ENCODE data around the gene SORBS1.

DNA sequence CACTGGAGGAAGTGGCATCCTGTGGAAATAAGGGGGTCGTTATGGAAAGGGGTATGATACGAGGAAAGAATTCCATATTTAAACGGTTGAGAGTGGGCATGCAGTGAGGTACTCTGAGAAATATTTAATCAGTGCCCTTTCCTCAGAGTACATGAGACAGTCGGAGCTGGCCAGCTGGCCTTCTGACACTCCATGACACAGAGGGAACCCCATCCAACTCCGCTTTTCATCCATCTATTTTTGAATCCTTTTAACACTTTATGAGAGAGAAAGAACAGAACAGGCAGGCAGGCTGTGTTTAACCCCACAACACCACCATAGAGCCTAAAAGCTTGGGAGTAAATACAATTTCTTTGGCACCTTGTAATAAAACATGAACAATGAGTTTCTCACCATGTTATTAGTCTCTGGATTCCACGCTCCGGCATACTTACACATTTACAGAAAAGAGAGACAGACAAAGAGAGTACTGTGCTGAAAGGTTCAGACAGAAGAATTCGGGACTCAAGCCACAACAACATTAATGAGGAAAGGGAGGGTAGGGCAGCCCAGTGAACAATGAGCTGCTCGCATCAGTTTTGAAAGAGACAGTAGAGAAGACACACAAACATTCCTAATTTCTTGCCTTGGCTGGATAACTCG is 146.2 kb downstream of the SORBS1 start:
- TF ChIP-seq ZNF70 (CRISPR knock-in tag; IDR thresholded peaks at IDR 0.05) (no peak), ZNF8 (CRISPR knock-in tag; IDR thresholded peaks at IDR 0.05) (no peak), ZFP30 (CRISPR knock-in tag; IDR thresholded peaks at IDR 0.05) (no peak), OSR1 (CRISPR knock-in tag; IDR thresholded peaks at IDR 0.05) (no peak), ESRRG (CRISPR knock-in tag; IDR thresholded peaks at IDR 0.05) (no peak)

All from SK-N-SH treated with all-trans-retinoic acid at 6 μM for 48 hours (cell line).